ENCODE measurements around the gene C12orf60.

C12orf60 gene

DNA sequence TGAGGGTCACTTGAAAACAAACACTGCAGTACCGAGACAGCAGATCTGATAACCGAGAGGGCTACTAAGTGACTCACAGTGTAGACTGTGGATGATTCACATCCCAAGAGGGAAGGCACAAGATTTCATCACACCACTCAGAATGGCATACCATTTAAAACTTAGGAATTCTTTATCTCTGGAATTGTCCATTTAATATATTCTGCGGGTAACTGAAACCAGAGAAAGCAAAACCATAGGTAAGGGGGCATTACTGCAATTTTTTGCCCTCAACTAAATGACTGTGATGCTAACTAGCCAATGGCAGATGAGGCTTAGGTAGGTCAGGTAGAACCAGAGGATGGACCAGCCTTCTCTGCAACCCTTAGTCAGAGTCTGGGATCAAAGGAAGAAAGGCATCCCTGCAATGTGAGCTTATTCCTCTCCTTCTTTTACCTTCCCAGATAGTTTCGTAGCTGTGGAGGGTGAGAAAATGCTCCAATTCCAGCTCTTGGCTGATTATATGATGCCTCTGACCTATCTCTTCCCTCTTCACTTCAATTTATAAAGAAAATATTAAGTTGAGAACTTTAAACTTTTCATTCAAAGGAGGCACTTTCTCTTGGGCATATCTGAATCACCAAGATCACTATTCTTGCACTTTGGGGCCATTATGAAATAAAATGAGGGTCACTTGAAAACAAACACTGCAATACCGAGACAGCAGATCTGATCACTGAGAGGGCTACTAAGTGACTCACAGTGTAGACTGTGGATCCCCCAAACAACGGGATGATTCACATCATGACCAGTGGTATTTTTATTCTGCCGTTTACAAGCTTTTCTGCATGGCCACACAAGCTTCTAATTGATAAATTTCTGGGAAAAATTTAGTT is 33.1 kb downstream of the C12orf60 start:
- CTCF ChIA-PET: no interaction called here
- no peak for TF ChIP-seq CTCF (conservative IDR thresholded peaks at IDR 0.05; ENCODE audit: low read depth)
- DNase-seq (ENCODE audit: low spot score): peak; percentile 35
- POLR2A ChIA-PET (ENCODE audit: low non-redundant PET): no interaction called here
- no peak overlapping the region for H3K27ac ChIP-seq

GRCh38 chr12:14839262-14839661 is 35.8 kb downstream of the C12orf60 start:
- ChIA-PET CTCF (no interaction called here), POLR2A (ENCODE audit: low non-redundant PET) (no interaction called here)
- no peak for TF ChIP-seq CTCF (conservative IDR thresholded peaks at IDR 0.05; ENCODE audit: low read depth)
- DNase-seq (ENCODE audit: low spot score): no peak
- no peak overlapping the region for H3K27ac ChIP-seq

DNA sequence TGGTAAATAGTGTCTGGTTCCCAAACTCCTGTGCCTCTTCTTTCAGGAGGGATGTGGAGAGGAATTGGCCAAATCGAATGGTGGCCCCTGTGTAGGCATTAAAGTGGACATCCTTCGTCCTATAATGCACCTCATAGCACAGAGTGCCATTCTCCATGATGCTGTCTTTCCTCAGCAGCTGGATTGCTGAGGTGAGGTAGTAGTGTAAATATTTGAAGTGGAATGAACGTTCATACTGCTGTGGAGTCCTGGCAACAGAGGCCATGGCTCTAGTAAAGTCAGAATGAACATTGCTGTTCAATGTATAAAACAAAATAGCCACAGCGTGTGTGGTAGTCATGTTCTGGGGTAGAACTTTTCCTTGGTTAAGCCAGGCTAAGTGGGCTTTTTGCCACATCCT is 37.1 kb downstream of the C12orf60 start:
- no peak overlapping the region for H3K27ac ChIP-seq
- no peak for DNase-seq (ENCODE audit: low spot score)
- TF ChIP-seq CTCF (conservative IDR thresholded peaks at IDR 0.05; ENCODE audit: low read depth): no peak
- POLR2A ChIA-PET (ENCODE audit: low non-redundant PET): no interaction called here
- CTCF ChIA-PET: interaction anchor here (0.5 kb wide), 1 partner anchor 206 kb away, joined by 3 read pairs; no protein-coding TSS in a partner anchor

DNA sequence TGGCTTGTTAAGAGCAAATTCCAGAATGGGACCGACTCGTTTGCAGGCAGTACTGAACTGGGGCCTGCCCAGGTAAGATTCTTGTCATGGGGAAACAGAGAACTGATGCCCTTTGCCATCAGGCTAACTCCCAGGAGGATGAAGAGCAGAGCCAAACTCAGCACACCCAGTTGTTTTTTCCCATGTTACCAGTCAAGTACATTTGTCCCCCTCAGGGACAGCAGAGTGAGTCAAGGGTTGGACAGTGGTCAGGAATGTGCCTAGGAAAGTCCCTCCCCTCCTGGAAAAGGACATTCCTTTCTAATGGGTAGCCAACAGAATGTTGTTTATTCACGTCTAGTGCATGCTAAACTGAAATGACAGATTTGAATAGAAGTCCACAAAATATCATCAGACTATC is 38.3 kb downstream of the C12orf60 start:
- CTCF ChIA-PET: no interaction called here
- DNase-seq (ENCODE audit: low spot score): peak; percentile 51
- POLR2A ChIA-PET (ENCODE audit: low non-redundant PET): no interaction called here
- no peak overlapping the region for H3K27ac ChIP-seq
- TF ChIP-seq CTCF (conservative IDR thresholded peaks at IDR 0.05; ENCODE audit: low read depth): no peak

GRCh38 chr12:14842315-14842714 is 38.8 kb downstream of the C12orf60 start:
- TF ChIP-seq CTCF (conservative IDR thresholded peaks at IDR 0.05; ENCODE audit: low read depth): no peak
- POLR2A ChIA-PET (ENCODE audit: low non-redundant PET): no interaction called here
- no peak overlapping the region for H3K27ac ChIP-seq
- CTCF ChIA-PET: no interaction called here
- no peak for DNase-seq (ENCODE audit: low spot score)

GRCh38 chr12:14843425-14843887 is 40.0 kb downstream of the C12orf60 start, which contains the start of gene ART4:
TSS of gene ART4 (minus strand) at chr12:14843526. CDS start at chr12:14843113, 413 bp downstream.
- ChIA-PET CTCF (interaction anchor here (0.6 kb wide), 1 partner anchor 14 kb away, joined by 3 read pairs; no protein-coding TSS in a partner anchor), POLR2A (ENCODE audit: low non-redundant PET) (no interaction called here)
- DNase-seq (ENCODE audit: low spot score): no peak
- no peak for TF ChIP-seq CTCF (conservative IDR thresholded peaks at IDR 0.05; ENCODE audit: low read depth)
- H3K27ac ChIP-seq: no peak within 1 kb of the TSS
